ENCODE data around the gene CDPF1.

The CDPF1 gene

DNA sequence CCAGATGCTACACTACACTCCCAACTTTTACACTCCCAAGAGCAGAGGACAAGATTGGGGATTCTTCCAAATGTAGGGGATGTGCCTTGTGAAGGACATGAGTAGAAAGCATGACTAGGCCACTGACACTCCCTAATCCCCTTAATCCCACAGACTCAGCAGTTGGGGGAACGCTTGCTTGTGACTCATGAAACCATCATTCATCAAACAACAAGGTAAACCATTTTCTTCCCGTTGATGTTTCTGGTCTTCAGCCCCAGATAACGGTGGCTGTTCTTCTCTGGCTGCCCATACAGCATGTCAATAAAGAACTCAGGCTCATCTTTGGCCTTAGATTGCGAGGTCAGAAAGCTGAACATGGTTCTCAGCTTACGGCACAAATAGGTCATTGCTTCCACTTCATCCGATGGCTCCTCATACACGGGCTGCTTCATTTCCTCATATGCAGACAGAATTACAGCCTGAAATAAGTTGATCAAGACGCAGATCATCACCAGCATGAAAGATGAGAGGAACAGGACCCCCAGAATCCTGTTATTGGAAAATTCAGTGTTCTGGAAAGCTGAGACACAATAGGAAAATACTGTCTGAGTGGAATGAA lies 6.4 kb upstream of the CDPF1 start:
- DNase-seq (ENCODE audit: low spot score) (no peak), ATAC-seq (ENCODE audit: low read depth) (0 out of 3 replicates have a peak, but pooled peaks have one; percentile 14)
- H3K27me3 ChIP-seq (ENCODE audit: insufficient read depth, poor library complexity, severe bottlenecking) = peaks cover under 1% of the 10 kb centered on the region
- no peaks in the 10 kb centered on the region for H3K9me3 ChIP-seq (ENCODE audit: severe bottlenecking)
- peaks cover 11% of the 10 kb centered on the region for H3K4me1 ChIP-seq (ENCODE audit: insufficient read depth, poor library complexity, severe bottlenecking)
- no peak overlapping the region for H3K4me3 ChIP-seq (ENCODE audit: severe bottlenecking)
- TF ChIP-seq, protein P1, sequence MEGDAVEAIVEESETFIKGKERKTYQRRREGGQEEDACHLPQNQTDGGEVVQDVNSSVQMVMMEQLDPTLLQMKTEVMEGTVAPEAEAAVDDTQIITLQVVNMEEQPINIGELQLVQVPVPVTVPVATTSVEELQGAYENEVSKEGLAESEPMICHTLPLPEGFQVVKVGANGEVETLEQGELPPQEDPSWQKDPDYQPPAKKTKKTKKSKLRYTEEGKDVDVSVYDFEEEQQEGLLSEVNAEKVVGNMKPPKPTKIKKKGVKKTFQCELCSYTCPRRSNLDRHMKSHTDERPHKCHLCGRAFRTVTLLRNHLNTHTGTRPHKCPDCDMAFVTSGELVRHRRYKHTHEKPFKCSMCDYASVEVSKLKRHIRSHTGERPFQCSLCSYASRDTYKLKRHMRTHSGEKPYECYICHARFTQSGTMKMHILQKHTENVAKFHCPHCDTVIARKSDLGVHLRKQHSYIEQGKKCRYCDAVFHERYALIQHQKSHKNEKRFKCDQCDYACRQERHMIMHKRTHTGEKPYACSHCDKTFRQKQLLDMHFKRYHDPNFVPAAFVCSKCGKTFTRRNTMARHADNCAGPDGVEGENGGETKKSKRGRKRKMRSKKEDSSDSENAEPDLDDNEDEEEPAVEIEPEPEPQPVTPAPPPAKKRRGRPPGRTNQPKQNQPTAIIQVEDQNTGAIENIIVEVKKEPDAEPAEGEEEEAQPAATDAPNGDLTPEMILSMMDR (IDR thresholded peaks at IDR 0.05; ENCODE audit: poor library complexity, severe bottlenecking) = no peak
- no peak overlapping the region for H3K27ac ChIP-seq (ENCODE audit: poor library complexity, severe bottlenecking)
- peaks cover 7% of the 10 kb centered on the region for H3K36me3 ChIP-seq (ENCODE audit: low read depth)

DNA sequence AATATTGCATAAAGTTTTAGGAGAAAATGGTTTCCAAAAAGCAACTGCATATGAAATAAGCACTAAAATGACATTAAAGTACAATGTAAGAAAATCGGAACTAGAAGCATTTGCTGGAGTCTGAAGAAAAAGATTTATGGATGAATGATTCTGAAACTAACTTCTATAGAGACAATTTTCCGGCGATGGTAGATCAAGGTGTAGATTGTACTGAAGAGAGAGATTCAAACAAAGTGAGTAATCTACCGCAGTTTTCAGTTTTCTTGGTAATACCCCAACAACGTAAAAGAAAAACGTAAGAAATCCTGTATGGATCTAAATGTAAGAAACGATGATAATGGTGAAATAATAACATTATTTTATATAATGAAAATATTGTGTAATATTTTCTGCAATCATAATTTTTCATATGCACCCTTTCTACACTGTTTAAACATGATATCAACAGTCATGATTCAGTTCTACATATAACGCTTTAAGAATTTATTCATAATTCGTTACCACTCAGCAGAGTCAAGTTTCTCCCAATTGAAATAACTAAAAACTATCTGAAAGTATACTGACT lies 1.8 kb upstream of the CDPF1 start:
- H3K27me3 ChIP-seq (ENCODE audit: insufficient read depth, poor library complexity, severe bottlenecking) = no peaks in the 10 kb centered on the region
- no peak overlapping the region for H3K4me3 ChIP-seq (ENCODE audit: severe bottlenecking)
- ATAC-seq (ENCODE audit: low read depth) (no peak), DNase-seq (ENCODE audit: low spot score) (no peak)
- H3K27ac ChIP-seq (ENCODE audit: poor library complexity, severe bottlenecking) = no peak overlapping the region
- TF ChIP-seq, protein P1 (IDR thresholded peaks at IDR 0.05; ENCODE audit: poor library complexity, severe bottlenecking) = no peak
- peaks cover 9% of the 10 kb centered on the region for H3K36me3 ChIP-seq (ENCODE audit: low read depth)
- peaks cover 15% of the 10 kb centered on the region for H3K4me1 ChIP-seq (ENCODE audit: insufficient read depth, poor library complexity, severe bottlenecking)
- no peaks in the 10 kb centered on the region for H3K9me3 ChIP-seq (ENCODE audit: severe bottlenecking)

DNA sequence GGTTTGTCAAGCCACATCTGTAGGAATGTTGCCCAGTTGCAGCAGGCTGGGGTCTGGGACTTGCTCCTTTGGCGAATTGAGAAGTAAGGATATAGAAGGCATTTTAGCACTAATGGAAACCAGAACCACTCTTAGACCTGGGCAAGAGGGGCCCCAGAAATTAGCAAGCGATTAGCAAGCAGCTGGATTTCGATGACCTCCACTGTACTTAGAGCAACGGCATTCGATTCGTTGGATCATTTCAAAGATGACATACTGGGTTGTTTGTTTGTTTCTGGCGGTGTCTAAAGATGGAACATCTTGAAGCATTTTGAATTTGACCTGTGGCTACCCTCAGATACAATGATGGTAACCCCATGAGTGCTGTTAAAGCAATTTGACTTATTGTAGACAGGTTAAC lies 1.2 kb upstream of the CDPF1 start:
- H3K27ac ChIP-seq (ENCODE audit: poor library complexity, severe bottlenecking) = no peak overlapping the region

DNA sequence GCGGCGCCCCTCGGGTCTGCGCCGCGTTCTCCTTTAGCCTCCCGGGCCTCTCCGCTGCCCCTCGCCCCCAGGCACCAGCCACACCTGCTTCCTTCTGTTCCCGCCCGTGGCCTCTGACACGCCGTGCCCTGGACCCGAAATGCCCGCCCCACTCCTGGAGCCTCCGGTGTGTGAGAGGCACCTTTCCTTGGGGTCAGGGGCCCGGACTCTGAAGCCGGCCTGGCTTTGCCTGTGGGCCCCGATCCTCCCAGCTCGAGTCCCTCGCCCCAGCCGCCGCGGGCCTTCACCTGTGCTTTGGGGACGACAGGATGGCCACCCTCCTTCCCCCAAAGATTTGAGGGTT lies 661 bp upstream of the CDPF1 start:
- ATAC-seq (ENCODE audit: low read depth) = peak; percentile 5
- H3K36me3 ChIP-seq (ENCODE audit: low read depth) = peaks cover 9% of the 10 kb centered on the region
- H3K27ac ChIP-seq (ENCODE audit: poor library complexity, severe bottlenecking) = peak overlapping the region; percentile 46
- no peaks in the 10 kb centered on the region for H3K27me3 ChIP-seq (ENCODE audit: insufficient read depth, poor library complexity, severe bottlenecking)
- TF ChIP-seq, protein P1 (IDR thresholded peaks at IDR 0.05; ENCODE audit: poor library complexity, severe bottlenecking) = no peak
- H3K4me3 ChIP-seq (ENCODE audit: severe bottlenecking) = peak overlapping the region; percentile 60
- H3K9me3 ChIP-seq (ENCODE audit: severe bottlenecking) = no peaks in the 10 kb centered on the region
- no peak for DNase-seq (ENCODE audit: low spot score)
- H3K4me1 ChIP-seq (ENCODE audit: insufficient read depth, poor library complexity, severe bottlenecking) = peaks cover 15% of the 10 kb centered on the region

More for the DNA sequence above, 1.2 kb upstream of the CDPF1 start:
- ATAC-seq (ENCODE audit: low read depth) (no peak), DNase-seq (ENCODE audit: low spot score) (no peak)
- Histone ChIP-seq H3K4me1 (ENCODE audit: insufficient read depth, poor library complexity, severe bottlenecking) (peaks cover 15% of the 10 kb centered on the region), H3K9me3 (ENCODE audit: severe bottlenecking) (no peaks in the 10 kb centered on the region), H3K4me3 (ENCODE audit: severe bottlenecking) (peak overlapping the region; percentile 60), H3K27me3 (ENCODE audit: insufficient read depth, poor library complexity, severe bottlenecking) (no peaks in the 10 kb centered on the region), H3K36me3 (ENCODE audit: low read depth) (peaks cover 9% of the 10 kb centered on the region)
- TF ChIP-seq, protein P1 (IDR thresholded peaks at IDR 0.05; ENCODE audit: poor library complexity, severe bottlenecking) = no peak

DNA sequence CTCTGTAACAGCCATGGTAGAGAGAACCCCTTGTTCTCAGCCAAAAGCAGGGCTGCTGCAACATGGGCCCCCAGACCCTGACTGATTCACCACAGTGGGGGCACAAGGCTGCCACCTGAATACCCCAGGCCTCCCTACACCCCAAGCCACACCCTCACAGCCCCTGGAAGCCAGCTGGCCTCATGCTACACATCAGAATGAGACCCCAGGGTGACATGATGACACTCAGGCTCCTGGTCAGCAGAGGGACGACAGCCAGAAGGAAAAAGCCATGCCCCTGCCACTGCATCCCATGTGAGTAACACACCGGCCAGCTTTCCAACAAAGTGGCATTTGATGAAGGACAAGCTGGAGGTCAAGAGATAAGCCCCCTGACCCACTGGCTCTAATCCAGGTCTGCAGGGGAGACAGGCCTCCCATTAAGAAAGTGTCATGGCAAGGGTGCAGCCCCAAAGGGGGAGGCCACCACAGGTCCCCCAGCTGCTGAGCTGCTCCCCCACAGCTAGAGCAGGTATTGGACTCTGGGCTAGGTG lies 2.6 kb downstream of the CDPF1 start:
- peaks cover 15% of the 10 kb centered on the region for H3K4me1 ChIP-seq (ENCODE audit: insufficient read depth, poor library complexity, severe bottlenecking)
- TF ChIP-seq, protein P1 (IDR thresholded peaks at IDR 0.05; ENCODE audit: poor library complexity, severe bottlenecking) = no peak

More for the DNA sequence above, 2.6 kb downstream of the CDPF1 start:
- ATAC-seq (ENCODE audit: low read depth) (no peak), DNase-seq (ENCODE audit: low spot score) (no peak)
- H3K36me3 ChIP-seq (ENCODE audit: low read depth) = peaks cover 13% of the 10 kb centered on the region
- no peaks in the 10 kb centered on the region for H3K9me3 ChIP-seq (ENCODE audit: severe bottlenecking)
- no peak overlapping the region for H3K4me3 ChIP-seq (ENCODE audit: severe bottlenecking)
- H3K27me3 ChIP-seq (ENCODE audit: insufficient read depth, poor library complexity, severe bottlenecking) = no peaks in the 10 kb centered on the region
- H3K27ac ChIP-seq (ENCODE audit: poor library complexity, severe bottlenecking) = no peak overlapping the region
